Hepatocyte (in vitro differentiated cells): ENCODE data around the gene RAPSN. TPM values are rescaled to one million over a fixed set of nuclear protein-coding genes. Genes with fewer than 3 reads are reported as not detected.

Experiments
- DNase-seq: peaks from one replicate; pipeline ENCODE4 v3.0.0-alpha.2; 2016; ENCODE audit warnings: low spot score
- H2AFZ ChIP-seq: fragments of 200-600 bp; sonication (generic); 2 replicates; pipeline ENCODE4 v1.6.0; 2016; ENCODE audit warnings: antibody characterized with exemption, mild to moderate bottlenecking
- H3K27ac ChIP-seq: fragments of 200-600 bp; sonication (generic); 2 replicates; pipeline ENCODE4 v1.5.1; 2016; ENCODE audit warnings: mild to moderate bottlenecking
- H3K27me3 ChIP-seq: fragments of 200-600 bp; sonication (generic); 2 replicates; pipeline ENCODE4 v1.6.1; 2016
- H3K36me3 ChIP-seq: fragments of 200-600 bp; sonication (generic); replicated peaks from 2 replicates; pipeline ENCODE4 v1.5.1; 2016; ENCODE audit warnings: low read depth; ENCODE audit not compliant: insufficient read depth
- H3K4me1 ChIP-seq: fragments of 200-600 bp; sonication (generic); 2 replicates; pipeline ENCODE4 v1.5.1; 2016; ENCODE audit warnings: mild to moderate bottlenecking, moderate library complexity; ENCODE audit not compliant: insufficient read depth
- H3K4me2 ChIP-seq: fragments of 200-600 bp; sonication (generic); 2 replicates; pipeline ENCODE4 v1.6.0; 2016
- H3K4me3 ChIP-seq: fragments of 200-600 bp; sonication (generic); 2 replicates; pipeline ENCODE4 v1.5.1; 2016; ENCODE audit warnings: mild to moderate bottlenecking
- H3K79me2 ChIP-seq: fragments of 200-600 bp; sonication (generic); 2 replicates; pipeline ENCODE4 v1.6.0; 2017; ENCODE audit warnings: mild to moderate bottlenecking
- H3K9me2 ChIP-seq: fragments of 200-600 bp; sonication (generic); replicated peaks from 2 replicates; pipeline ENCODE4 v1.6.0; 2017; ENCODE audit warnings: mild to moderate bottlenecking; ENCODE audit not compliant: insufficient read depth
- H3K9me3 ChIP-seq: fragments of 200-600 bp; sonication (generic); 2 replicates; pipeline ENCODE4 v1.5.1; 2016; ENCODE audit warnings: low read depth, mild to moderate bottlenecking
- H4K20me1 ChIP-seq: fragments of 200-600 bp; sonication (generic); 2 replicates; pipeline ENCODE4 v1.6.0; 2016; ENCODE audit warnings: mild to moderate bottlenecking; ENCODE audit not compliant: insufficient read depth, poor library complexity, severe bottlenecking
- CTCF ChIP-seq: fragments of 200-600 bp; sonication (generic); IDR thresholded peaks from 2 replicates; pipeline ENCODE4 v1.5.1; 2016; ENCODE audit warnings: antibody characterized with exemption, mild to moderate bottlenecking; ENCODE audit not compliant: poor library complexity
- EZH2 ChIP-seq: fragments of 200-600 bp; sonication (generic); IDR thresholded peaks from 2 replicates; pipeline ENCODE4 v1.6.1; 2016; ENCODE audit warnings: antibody characterized with exemption, mild to moderate bottlenecking, borderline replicate concordance
- EZH2phosphoT487 ChIP-seq: fragments of 200-600 bp; sonication (generic); IDR thresholded peaks from one replicate; pipeline ENCODE4 v1.6.1; 2018; ENCODE audit warnings: antibody characterized with exemption, mild to moderate bottlenecking, low read depth, moderate library complexity; ENCODE audit not compliant: unreplicated experiment, severe bottlenecking
- WGBS: methylation state at CpG from one replicate; pipeline ENCODE4 v1.1.6; 2016; ENCODE audit warnings: low lambda C conversion rate; ENCODE audit errors: missing lambda C conversion rate; 5-methylcytosine and 5-hydroxymethylcytosine counted together
- polyA plus RNA-seq: library from polyadenylated mRNA; unstranded; fragments of >200 nt; fragmentation: Nextera tagmentation; extraction: Ambion mirVana; gene quantifications from 2 replicates; pipeline ENCODE4 v1.2.1, GENCODE V29; 2016
- total RNA-seq: library from RNA; depleted of rRNA; stranded (reverse); fragments of >200 nt; gene quantifications from 2 replicates; pipeline ENCODE4 v1.2.3, GENCODE V29; 2014

RAPSN gene
- total and polyA plus RNA-seq, 2 experiments from 2014 or later: 0.46 TPM; not detected in 1

DNA sequence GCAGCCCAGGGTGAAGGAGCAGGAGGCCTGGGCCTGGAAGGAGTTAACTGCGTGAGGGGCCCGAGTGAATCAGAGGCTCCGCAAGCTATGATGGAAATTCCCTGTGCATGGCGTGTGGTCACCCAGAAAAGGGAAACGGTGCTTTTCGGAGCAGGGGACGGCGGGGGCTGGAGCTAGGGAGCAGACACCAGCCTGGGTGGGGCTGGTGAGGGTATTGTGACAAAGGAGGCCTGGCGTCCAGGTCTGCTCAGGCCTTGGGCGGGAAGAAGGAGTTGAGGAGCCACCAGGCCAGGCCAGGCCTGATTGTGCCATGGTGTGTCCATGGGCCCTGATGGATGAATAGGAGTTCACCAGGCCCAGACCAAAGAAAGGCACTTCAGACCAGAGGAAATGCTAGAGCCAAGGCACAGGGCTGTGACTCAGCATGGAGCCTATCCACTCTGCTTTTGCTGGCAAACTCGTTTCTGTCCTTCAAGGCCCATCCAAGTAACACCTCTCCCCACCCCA, 57.8 kb downstream of the RAPSN start:
- TF ChIP-seq EZH2phosphoT487 (no peak), EZH2 (no peak), CTCF (no peak)
- Histone ChIP-seq H3K4me2 (no peak overlapping the region), H4K20me1 (no peaks in the 10 kb centered on the region), H3K79me2 (no peaks in the 10 kb centered on the region), H3K36me3 (no peaks in the 10 kb centered on the region), H3K4me3 (no peak overlapping the region), H3K9me2 (no peaks in the 10 kb centered on the region), H3K27ac (no peak overlapping the region), H2AFZ (no peak overlapping the region), H3K27me3 (no peaks in the 10 kb centered on the region), H3K4me1 (no peaks in the 10 kb centered on the region), H3K9me3 (no peaks in the 10 kb centered on the region)
- no peak for DNase-seq
- WGBS: 91% methylated on average over 11 of the region's 11 CpGs

- Histone ChIP-seq H3K4me2 (no peak overlapping the region), H3K27ac (no peak overlapping the region), H3K4me1 (no peaks in the 10 kb centered on the region), H3K36me3 (no peaks in the 10 kb centered on the region), H3K79me2 (no peaks in the 10 kb centered on the region), H3K4me3 (no peak overlapping the region), H4K20me1 (no peaks in the 10 kb centered on the region), H2AFZ (no peak overlapping the region), H3K27me3 (no peaks in the 10 kb centered on the region), H3K9me2 (no peaks in the 10 kb centered on the region), H3K9me3 (no peaks in the 10 kb centered on the region)
- no peak for DNase-seq
- no peak for TF ChIP-seq CTCF
- TF ChIP-seq EZH2: no peak
- TF ChIP-seq EZH2phosphoT487: no peak
- WGBS: 88% methylated on average over 6 of the region's 6 CpGs
These were observed 58.5 kb downstream of the RAPSN start for GRCh38 chr11:47390422-47390760.

DNA sequence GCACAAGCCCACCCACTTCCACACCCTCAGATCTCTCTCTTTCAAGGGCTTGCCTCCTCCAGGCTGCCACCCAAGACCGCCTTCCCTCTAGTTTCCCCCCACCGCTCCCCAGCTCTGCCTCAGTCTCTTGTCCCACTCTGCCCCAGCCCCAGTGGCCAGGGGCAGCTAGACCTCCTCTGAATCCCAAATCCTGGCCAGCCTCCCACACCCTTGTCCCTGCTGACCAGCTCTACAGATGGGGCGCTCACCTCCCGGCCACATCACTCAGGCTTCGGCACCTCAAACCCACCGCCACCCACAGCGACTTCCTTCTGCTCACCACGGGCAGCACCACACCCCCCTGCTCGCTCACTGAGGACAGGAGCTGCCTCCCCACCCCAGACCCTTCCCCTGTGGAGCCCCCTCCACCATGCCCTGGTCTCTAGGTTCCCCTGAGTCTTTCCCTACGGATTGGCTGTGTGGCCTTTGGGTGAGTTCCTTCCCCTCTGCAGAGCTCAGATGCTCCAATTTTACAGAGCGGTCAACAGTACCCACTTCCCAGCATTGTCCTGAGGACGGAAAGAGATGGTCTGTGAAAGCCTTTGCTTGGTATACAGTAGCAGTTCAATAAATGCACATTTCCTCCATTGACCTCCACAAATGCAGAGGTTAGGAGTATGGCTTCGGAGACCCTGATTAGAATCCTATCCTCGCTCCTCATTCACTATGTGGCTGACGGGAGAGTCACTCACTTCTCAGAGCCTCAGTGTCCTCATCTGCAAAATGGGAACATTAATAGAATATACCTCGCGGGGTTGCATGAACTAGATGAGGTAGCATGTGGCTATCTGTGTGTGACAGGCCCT, 59.1 kb downstream of the RAPSN start:
- Histone ChIP-seq H3K9me2 (no peaks in the 10 kb centered on the region), H3K79me2 (no peaks in the 10 kb centered on the region), H4K20me1 (no peaks in the 10 kb centered on the region), H3K4me1 (no peaks in the 10 kb centered on the region), H3K27ac (no peak overlapping the region), H2AFZ (no peak overlapping the region), H3K4me2 (no peak overlapping the region), H3K9me3 (no peaks in the 10 kb centered on the region), H3K4me3 (no peak overlapping the region), H3K27me3 (no peaks in the 10 kb centered on the region), H3K36me3 (no peaks in the 10 kb centered on the region)
- WGBS: 94% methylated on average over 15 of the region's 17 CpGs
- TF ChIP-seq EZH2 (no peak), EZH2phosphoT487 (no peak), CTCF (no peak)
- no peak for DNase-seq
